Heart right ventricle (tissue), 16 donors: Measurements from ENCODE around the gene FLNB. TPM values are rescaled to one million over a fixed set of nuclear protein-coding genes. Genes with fewer than 3 reads are reported as not detected.

Source experiments
- ATAC-seq, 8 donors: fragments of 200-7000 bp; cut with Tn5 transposase; one replicate each; pipeline ENCODE4 v1.9.1; 2020; ENCODE audit warnings: mild to moderate bottlenecking in 8 of 8, moderate library complexity in 8 of 8, moderate number of reproducible peaks in 1 of 8
- DNase-seq, 2 donors: peaks; one replicate each; pipeline ENCODE4 v3.0.0-alpha.2; 2020
- H3K27ac ChIP-seq, 10 donors: fragments of 200-600 bp; sonication (generic) in 2 of 10; one replicate each; pipeline versions ENCODE4 v1.5.0 to v1.8.0; 2020 to 2022; ENCODE audit warnings: mild to moderate bottlenecking in 3 of 10
- H3K27me3 ChIP-seq, 7 donors: fragments of 200-600 bp; one replicate each; pipeline ENCODE4 v1.8.0; 2021 to 2022; ENCODE audit warnings: mild to moderate bottlenecking in 2 of 7
- H3K36me3 ChIP-seq, 9 donors: fragments of 200-600 bp; sonication (generic) in 1 of 9; one replicate each; pipeline versions ENCODE4 v1.5.0 to v1.8.0; 2020 to 2022; ENCODE audit warnings: mild to moderate bottlenecking in 2 of 9
- H3K4me1 ChIP-seq, 9 donors: fragments of 200-600 bp; sonication (generic) in 1 of 9; one replicate each; pipeline versions ENCODE4 v1.5.0 to v1.8.0; 2020 to 2022; ENCODE audit warnings: mild to moderate bottlenecking in 4 of 9
- H3K4me3 ChIP-seq, 10 donors: fragments of 200-600 bp; sonication (generic) in 2 of 10; one replicate each; pipeline versions ENCODE4 v1.5.0 to v1.8.0; 2020 to 2022; ENCODE audit warnings: mild to moderate bottlenecking in 7 of 10, moderate library complexity in 2 of 10
- H3K9me3 ChIP-seq, 11 donors: fragments of 200-600 bp in 10 of 11; sonication (generic) in 2 of 11; one replicate each; pipeline versions ENCODE4 v1.5.0 to v1.8.0; 2013 to 2022; ENCODE audit warnings: mild to moderate bottlenecking in 2 of 11, control low read depth in 1 of 11, moderate library complexity in 1 of 11
- WGBS, 2 donors: extraction: QIAGEN DNeasy Blood & Tissue Kit; methylation state at CpG; one replicate each; pipeline ENCODE4 v1.1.7; 2013; ENCODE audit warnings: inconsistent platforms in 1 of 2; 5-methylcytosine and 5-hydroxymethylcytosine counted together
- intact Hi-C, 10 donors: fragments of 100-400 bp; cut with DNase I; formaldehyde crosslinking; loops; one replicate each; pipeline versions ENCODE4 v1.11.1 to v1.14.2; 2022
- polyA plus RNA-seq, 2 donors: library from polyadenylated mRNA; stranded (reverse); fragments of 200-250 nt; gene quantifications; one replicate each; pipeline ENCODE4 v1.2.3, GENCODE V29; 2013
- total RNA-seq, 10 donors: library from RNA; stranded (reverse); fragmentation: NEBNext Ultra II Directional in 3 of 10; extraction: Animal tissue kit (Norgen Biotek cat#: 25700) in 3 of 10; gene quantifications; one replicate each; pipeline versions ENCODE4 v1.2.1 to v1.2.4, GENCODE V29; 2021 to 2023
- TF ChIP-seq, protein P1 (sequence below), 9 donors: fragments of 200-600 bp; sonication (generic) in 2 of 9; IDR thresholded peaks; one replicate each; pipeline versions ENCODE4 v1.5.0 to v1.8.0; 2021 to 2022; ENCODE audit warnings: antibody characterized with exemption in 9 of 9, mild to moderate bottlenecking in 5 of 9, moderate library complexity in 1 of 9
- donor health status: Arrhythmogenic right ventricular cardiomyopathy.
- donor health status: ischemic (EF 13 %, LVEDD 7.1; RV severe dilation, severe dysfunction).
- donor health status: healthy with polysubstance abuse.
- donor health status: DM: no; HTN: yes; CAD: no.
- donor health status: DM: no; HTN: no; CAD: no.
- donor health status: ischemic (EF 25% LVEDD 6.9; RV normal size, moderate dysfunction).
- donor health status: ischemic (EF 25% LVEDD 5.7; RV mildly dilated, moderate dysfunction).
- donor health status: healthy.
- donor health status: DM: yes; HTN: yes; CAD: no.
- donor health status: Ischemic cardiomyopathy.
- donor health status: ischemic (EF 35%, LVEDD 5.7; RV mildly dilated, moderate dysfunction).
- donor health status: nonischemic (EF 11% LVEDD 7.7; RV severe dilation, severe dysfunction).
- donor health status: DM: yes; HTN: yes; CAD: no.
- donor health status: PGD.
- donor health status: ischemic (EF 29% LVEDD 5.4; RV normal size, mild dysfunction).
- donor health status: nonischemic (EF 23%, LVEDD 6.1; RV moderate dilation, normal function).

The FLNB gene
- total and polyA plus RNA-seq, 12 donors: 27.4 to 65.3 (median 38.6) TPM

DNA sequence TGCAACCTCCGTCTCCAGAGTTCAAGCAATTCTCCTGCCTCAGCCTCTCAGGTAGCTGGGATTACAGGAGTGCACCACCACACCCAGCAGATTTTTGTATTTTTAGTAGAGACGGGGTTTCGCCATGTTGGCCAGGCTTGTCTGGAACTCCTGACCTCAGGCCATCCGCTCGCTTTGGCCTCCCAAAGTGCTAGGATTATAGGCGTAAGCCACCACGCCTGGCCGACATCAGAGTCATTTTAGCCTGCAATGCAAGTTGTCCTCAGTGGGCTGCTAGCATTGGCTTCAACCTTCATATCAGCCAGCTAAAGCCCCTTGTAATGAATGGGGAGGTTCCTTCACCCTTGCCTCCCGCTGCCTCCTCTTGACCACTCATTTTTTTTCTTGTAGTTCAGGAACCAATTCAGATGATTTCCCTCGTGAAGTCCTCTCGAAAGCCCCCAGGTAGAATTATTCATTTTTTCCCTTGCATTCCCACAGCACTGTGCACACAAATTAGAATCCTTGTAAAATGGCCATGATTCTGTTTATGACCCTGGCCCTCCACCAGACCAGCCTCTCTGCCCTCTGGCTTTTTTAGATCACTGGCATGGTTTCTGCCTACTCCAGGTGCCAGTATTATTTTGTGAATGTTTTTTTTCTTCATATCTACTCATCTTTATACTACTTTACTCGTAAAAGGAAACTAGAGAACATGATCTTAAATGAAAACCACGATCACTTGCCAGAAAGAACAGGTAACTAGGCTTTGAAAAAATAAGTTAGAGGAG, 29.1 kb downstream of the FLNB start:
- Histone ChIP-seq H3K27me3 (no peaks in the 10 kb centered on the region), H3K36me3 (no peaks in the 10 kb centered on the region), H3K4me3 (no peak overlapping the region), H3K9me3 (no peaks in the 10 kb centered on the region), H3K27ac (no peak overlapping the region), H3K4me1 (peaks cover 0 to 65% (median 42%) of the 10 kb centered on the region in 9 donors)
- intact Hi-C loops: no loop called here
- DNase-seq (no peak), ATAC-seq (no peak)
- WGBS, 2 donors: 96% methylated on average over 13 of the region's 13 CpGs
- TF ChIP-seq, protein P1, sequence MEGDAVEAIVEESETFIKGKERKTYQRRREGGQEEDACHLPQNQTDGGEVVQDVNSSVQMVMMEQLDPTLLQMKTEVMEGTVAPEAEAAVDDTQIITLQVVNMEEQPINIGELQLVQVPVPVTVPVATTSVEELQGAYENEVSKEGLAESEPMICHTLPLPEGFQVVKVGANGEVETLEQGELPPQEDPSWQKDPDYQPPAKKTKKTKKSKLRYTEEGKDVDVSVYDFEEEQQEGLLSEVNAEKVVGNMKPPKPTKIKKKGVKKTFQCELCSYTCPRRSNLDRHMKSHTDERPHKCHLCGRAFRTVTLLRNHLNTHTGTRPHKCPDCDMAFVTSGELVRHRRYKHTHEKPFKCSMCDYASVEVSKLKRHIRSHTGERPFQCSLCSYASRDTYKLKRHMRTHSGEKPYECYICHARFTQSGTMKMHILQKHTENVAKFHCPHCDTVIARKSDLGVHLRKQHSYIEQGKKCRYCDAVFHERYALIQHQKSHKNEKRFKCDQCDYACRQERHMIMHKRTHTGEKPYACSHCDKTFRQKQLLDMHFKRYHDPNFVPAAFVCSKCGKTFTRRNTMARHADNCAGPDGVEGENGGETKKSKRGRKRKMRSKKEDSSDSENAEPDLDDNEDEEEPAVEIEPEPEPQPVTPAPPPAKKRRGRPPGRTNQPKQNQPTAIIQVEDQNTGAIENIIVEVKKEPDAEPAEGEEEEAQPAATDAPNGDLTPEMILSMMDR (IDR thresholded peaks at IDR 0.05): no peak

DNA sequence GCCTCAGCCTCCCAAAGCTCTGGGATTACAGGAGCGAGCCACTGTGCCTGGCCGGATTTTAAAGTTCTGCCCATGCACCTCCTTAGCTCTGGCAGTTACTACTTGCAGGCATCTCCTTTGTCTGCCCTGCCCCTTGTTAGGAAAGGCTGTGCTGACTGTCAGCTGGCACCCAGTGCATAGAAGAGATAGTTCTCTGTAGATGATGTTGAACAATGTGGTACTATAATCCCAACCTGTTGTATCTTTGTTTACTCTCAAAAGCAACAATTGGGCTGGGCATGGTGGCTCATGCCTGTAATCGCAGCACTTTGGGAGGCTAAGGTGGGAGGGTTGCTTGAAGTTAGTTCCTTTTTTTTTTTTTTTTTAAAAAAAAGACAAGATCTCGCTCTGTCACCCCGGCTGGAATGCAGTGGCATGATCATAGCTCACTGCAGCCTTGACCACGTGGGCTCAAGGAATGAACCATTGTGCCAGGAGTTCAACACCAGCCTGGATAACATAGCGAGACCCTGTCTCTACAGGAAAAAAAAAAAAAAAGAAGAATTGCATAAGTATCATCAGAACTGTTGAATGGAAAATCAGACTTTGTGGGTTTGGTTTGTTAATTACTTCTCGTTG, 30.6 kb downstream of the FLNB start:
- ATAC-seq (no peak), DNase-seq (no peak)
- Histone ChIP-seq H3K27me3 (no peaks in the 10 kb centered on the region), H3K4me1 (peaks cover 3 to 74% (median 47%) of the 10 kb centered on the region in 9 donors), H3K9me3 (no peaks in the 10 kb centered on the region), H3K36me3 (no peaks in the 10 kb centered on the region), H3K27ac (no peak overlapping the region), H3K4me3 (no peak overlapping the region)
- WGBS, 2 donors: 88 to 89% methylated on average over 8 of the region's 8 CpGs
- intact Hi-C loops: no loop called here
- TF ChIP-seq, protein P1 (IDR thresholded peaks at IDR 0.05): no peak

DNA sequence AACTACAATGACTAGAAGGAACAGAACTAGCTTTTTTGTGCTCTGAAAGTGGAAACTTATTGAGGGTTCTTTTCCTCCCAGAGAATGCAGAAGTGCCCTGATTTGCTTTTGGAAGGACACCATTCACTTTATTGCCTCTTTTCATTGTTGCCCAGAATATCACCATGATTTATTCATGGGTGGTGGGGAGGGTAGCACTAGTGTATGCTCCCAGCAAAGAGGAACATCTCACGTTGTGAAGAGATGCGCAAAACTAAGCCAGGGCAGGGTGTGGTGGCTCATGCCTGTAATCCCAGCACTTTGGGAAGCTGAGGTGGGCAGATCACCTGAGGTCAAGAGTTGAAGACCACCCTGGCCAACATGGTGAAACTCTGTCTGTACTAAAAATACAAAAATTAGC, 31.4 kb downstream of the FLNB start:
- Histone ChIP-seq H3K4me1 (peaks cover 3 to 80% (median 53%) of the 10 kb centered on the region in 9 donors), H3K36me3 (no peaks in the 10 kb centered on the region), H3K9me3 (no peaks in the 10 kb centered on the region), H3K27me3 (no peaks in the 10 kb centered on the region), H3K27ac (peak overlapping the region in 1 of 10 donors; percentile 8), H3K4me3 (no peak overlapping the region)
- TF ChIP-seq, protein P1 (IDR thresholded peaks at IDR 0.05): no peak
- 85 to 88% methylated on average over 2 of the region's 2 CpGs for WGBS, 2 donors
- ATAC-seq (no peak), DNase-seq (no peak)
- intact Hi-C loops: no loop called here

DNA sequence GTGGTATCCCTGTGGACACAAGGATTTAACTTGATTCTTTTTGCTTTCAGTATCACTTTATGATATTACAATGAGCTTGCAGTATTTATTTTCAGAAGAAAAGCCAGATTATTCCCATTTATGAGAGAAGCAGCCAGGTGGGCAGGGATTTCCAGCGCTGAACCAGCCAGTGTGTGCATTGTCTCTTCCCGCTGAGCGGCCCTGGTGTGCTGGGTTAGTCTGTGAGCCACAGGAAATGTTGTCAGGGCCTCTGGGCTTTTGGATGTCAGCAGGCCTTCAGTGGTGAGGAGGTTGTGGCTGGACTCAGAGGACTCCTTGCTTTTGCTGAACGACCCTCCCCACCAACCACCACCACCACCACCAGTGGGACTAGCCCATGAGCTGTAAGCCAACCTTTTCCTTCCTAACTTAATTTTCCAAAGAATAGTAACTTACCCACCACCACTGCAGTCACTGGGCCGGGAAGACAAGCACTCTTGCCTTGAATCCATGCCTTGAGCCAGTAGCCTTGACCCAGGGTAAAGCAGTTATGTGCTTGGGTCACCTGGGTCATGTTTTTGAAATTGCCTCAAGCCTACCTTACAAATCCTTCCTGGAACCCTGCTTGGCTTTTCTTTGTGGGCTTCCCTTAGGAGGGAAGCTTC, 33.1 kb downstream of the FLNB start:
- no peaks in the 10 kb centered on the region for H3K27me3 ChIP-seq
- 70 to 73% methylated on average over 5 of the region's 5 CpGs for WGBS, 2 donors
- H3K27ac ChIP-seq: peak overlapping the region in 4 of 10 donors; percentile 10 to 51 (median 46)
- intact Hi-C loops: no loop called here
- no peak overlapping the region for H3K4me3 ChIP-seq
- peak in 3 of 8 donors; percentile 38 to 41 (median 40) for ATAC-seq
- TF ChIP-seq, protein P1 (IDR thresholded peaks at IDR 0.05): no peak
- H3K36me3 ChIP-seq: no peaks in the 10 kb centered on the region
- DNase-seq: no peak
- no peaks in the 10 kb centered on the region for H3K9me3 ChIP-seq
- H3K4me1 ChIP-seq: peaks cover 2 to 80% (median 51%) of the 10 kb centered on the region in 9 donors
